ENCODE results near the gene OSBP2.
"Not testable (repeated sequence)": the region's sequence is repeated elsewhere in the genome, so short reads cannot be mapped to it uniquely, and the experiment has no call there.

OSBP2 gene

GRCh38 chr22:30763815-30764673, 69.4 kb downstream of the OSBP2 start:
- H3K4me3 ChIP-seq (ENCODE audit: extremely low read depth, insufficient read depth, low read length, poor library complexity, severe bottlenecking) = no peak overlapping the region
- no peaks in the 10 kb centered on the region for H3K9me3 ChIP-seq (ENCODE audit: control insufficient read depth, low read length)
- WGBS, 2 experiments (ENCODE audit: insufficient coverage in 2 of 2) = 34 to 55% methylated on average over 5 to 10 of the region's 12 CpGs
- no peaks in the 10 kb centered on the region for H3K36me3 ChIP-seq (ENCODE audit: control insufficient read depth, insufficient read depth, low read length)
- no peak overlapping the region for H3K27ac ChIP-seq (ENCODE audit: low read depth, low read length, severe bottlenecking)
- no peaks in the 10 kb centered on the region for H3K4me1 ChIP-seq (ENCODE audit: control insufficient read depth, insufficient read depth, low read length, poor library complexity, severe bottlenecking)

- Histone ChIP-seq H3K4me1 (ENCODE audit: control insufficient read depth, insufficient read depth, low read length, poor library complexity, severe bottlenecking) (no peaks in the 10 kb centered on the region), H3K9me3 (ENCODE audit: control insufficient read depth, low read length) (no peaks in the 10 kb centered on the region), H3K36me3 (ENCODE audit: control insufficient read depth, insufficient read depth, low read length) (no peaks in the 10 kb centered on the region), H3K4me3 (ENCODE audit: extremely low read depth, insufficient read depth, low read length, poor library complexity, severe bottlenecking) (no peak overlapping the region), H3K27ac (ENCODE audit: low read depth, low read length, severe bottlenecking) (no peak overlapping the region)
- 83 to 94% methylated on average over 6 of the region's 6 CpGs for WGBS, 2 experiments (ENCODE audit: insufficient coverage in 2 of 2)
Measured at GRCh38 chr22:30767661-30768060, 73.0 kb downstream of the OSBP2 start.

- Histone ChIP-seq H3K36me3 (ENCODE audit: control insufficient read depth, insufficient read depth, low read length) (no peaks in the 10 kb centered on the region), H3K9me3 (ENCODE audit: control insufficient read depth, low read length) (no peaks in the 10 kb centered on the region), H3K4me1 (ENCODE audit: control insufficient read depth, insufficient read depth, low read length, poor library complexity, severe bottlenecking) (no peaks in the 10 kb centered on the region), H3K27ac (ENCODE audit: low read depth, low read length, severe bottlenecking) (no peak overlapping the region), H3K4me3 (ENCODE audit: extremely low read depth, insufficient read depth, low read length, poor library complexity, severe bottlenecking) (no peak overlapping the region)
- 92 to 95% methylated on average over 9 of the region's 9 CpGs for WGBS, 2 experiments (ENCODE audit: insufficient coverage in 2 of 2)
Measured at GRCh38 chr22:30770716-30771115, 76.0 kb downstream of the OSBP2 start.

GRCh38 chr22:30773919-30774318, 79.2 kb downstream of the OSBP2 start:
- no peak overlapping the region for H3K4me3 ChIP-seq (ENCODE audit: extremely low read depth, insufficient read depth, low read length, poor library complexity, severe bottlenecking)
- no peaks in the 10 kb centered on the region for H3K36me3 ChIP-seq (ENCODE audit: control insufficient read depth, insufficient read depth, low read length)
- H3K4me1 ChIP-seq (ENCODE audit: control insufficient read depth, insufficient read depth, low read length, poor library complexity, severe bottlenecking) = no peaks in the 10 kb centered on the region
- WGBS, 2 experiments (ENCODE audit: insufficient coverage in 2 of 2) = 89 to 91% methylated on average over 5 of the region's 5 CpGs
- H3K9me3 ChIP-seq (ENCODE audit: control insufficient read depth, low read length) = no peaks in the 10 kb centered on the region
- no peak overlapping the region for H3K27ac ChIP-seq (ENCODE audit: low read depth, low read length, severe bottlenecking)

- Histone ChIP-seq H3K4me1 (ENCODE audit: control insufficient read depth, insufficient read depth, low read length, poor library complexity, severe bottlenecking) (no peaks in the 10 kb centered on the region), H3K36me3 (ENCODE audit: control insufficient read depth, insufficient read depth, low read length) (no peaks in the 10 kb centered on the region), H3K4me3 (ENCODE audit: extremely low read depth, insufficient read depth, low read length, poor library complexity, severe bottlenecking) (no peak overlapping the region), H3K27ac (ENCODE audit: low read depth, low read length, severe bottlenecking) (no peak overlapping the region), H3K9me3 (ENCODE audit: control insufficient read depth, low read length) (no peaks in the 10 kb centered on the region)
- WGBS, 2 experiments (ENCODE audit: insufficient coverage in 2 of 2) = 80% methylated on average over 1 of the region's 4 CpGs; no CpG with 5 or more reads in 1 of the 2 experiments
Measured at GRCh38 chr22:30774566-30774965, 79.9 kb downstream of the OSBP2 start.

DNA sequence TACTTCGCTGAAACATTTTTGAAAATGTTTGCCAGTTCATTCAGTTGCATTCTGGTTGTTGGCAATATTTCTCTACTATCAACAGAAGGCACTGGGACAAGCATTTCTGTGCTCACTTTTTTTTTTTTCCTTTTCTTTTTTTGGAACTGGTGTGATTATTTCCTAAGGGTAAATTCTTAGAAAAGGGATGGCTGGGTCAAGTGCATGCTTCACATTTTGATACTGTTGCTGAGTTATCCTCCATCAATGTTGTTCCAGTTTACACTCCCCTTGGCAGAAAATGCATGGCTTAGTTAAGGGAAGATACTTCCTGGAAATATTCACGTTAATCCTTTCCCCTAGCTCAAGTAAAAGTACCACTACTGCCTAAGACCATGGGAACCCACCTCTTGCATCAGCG, 81.8 kb downstream of the OSBP2 start:
- no peaks in the 10 kb centered on the region for H3K9me3 ChIP-seq (ENCODE audit: control insufficient read depth, low read length)
- H3K27ac ChIP-seq (ENCODE audit: low read depth, low read length, severe bottlenecking) = no peak overlapping the region
- WGBS, 2 experiments (ENCODE audit: insufficient coverage in 2 of 2) = 94% methylated on average over 2 of the region's 3 CpGs; no CpG with 5 or more reads in 1 of the 2 experiments
- H3K36me3 ChIP-seq (ENCODE audit: control insufficient read depth, insufficient read depth, low read length) = no peaks in the 10 kb centered on the region
- no peak overlapping the region for H3K4me3 ChIP-seq (ENCODE audit: extremely low read depth, insufficient read depth, low read length, poor library complexity, severe bottlenecking)
- peaks cover 4% of the 10 kb centered on the region for H3K4me1 ChIP-seq (ENCODE audit: control insufficient read depth, insufficient read depth, low read length, poor library complexity, severe bottlenecking)

DNA sequence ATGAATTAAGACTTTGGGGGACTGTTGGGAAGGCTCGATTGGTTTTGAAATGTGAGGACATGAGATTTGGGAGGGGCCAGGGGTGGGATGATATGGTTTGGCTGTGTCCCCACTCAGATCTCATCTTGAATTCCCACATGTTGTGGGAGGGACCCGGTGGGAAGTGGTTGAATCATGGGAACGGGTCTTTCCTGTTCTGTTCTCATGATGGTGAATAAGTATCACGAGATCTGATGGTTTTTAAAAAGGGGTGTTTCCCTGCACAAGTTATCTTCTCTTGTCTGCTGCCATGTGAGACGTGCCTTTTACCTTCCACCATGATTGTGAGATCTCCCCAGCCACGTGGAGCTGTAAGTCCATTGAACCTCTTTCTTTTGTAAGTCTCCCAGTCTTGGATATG, 82.5 kb downstream of the OSBP2 start:
- not testable (repeated sequence) for H3K36me3 ChIP-seq (ENCODE audit: control insufficient read depth, insufficient read depth, low read length); H3K9me3 ChIP-seq (ENCODE audit: control insufficient read depth, low read length); H3K4me3 ChIP-seq (ENCODE audit: extremely low read depth, insufficient read depth, low read length, poor library complexity, severe bottlenecking); H3K27ac ChIP-seq (ENCODE audit: low read depth, low read length, severe bottlenecking); H3K4me1 ChIP-seq (ENCODE audit: control insufficient read depth, insufficient read depth, low read length, poor library complexity, severe bottlenecking)
- 81 to 88% methylated on average over 3 of the region's 6 CpGs for WGBS, 2 experiments (ENCODE audit: insufficient coverage in 2 of 2)

DNA sequence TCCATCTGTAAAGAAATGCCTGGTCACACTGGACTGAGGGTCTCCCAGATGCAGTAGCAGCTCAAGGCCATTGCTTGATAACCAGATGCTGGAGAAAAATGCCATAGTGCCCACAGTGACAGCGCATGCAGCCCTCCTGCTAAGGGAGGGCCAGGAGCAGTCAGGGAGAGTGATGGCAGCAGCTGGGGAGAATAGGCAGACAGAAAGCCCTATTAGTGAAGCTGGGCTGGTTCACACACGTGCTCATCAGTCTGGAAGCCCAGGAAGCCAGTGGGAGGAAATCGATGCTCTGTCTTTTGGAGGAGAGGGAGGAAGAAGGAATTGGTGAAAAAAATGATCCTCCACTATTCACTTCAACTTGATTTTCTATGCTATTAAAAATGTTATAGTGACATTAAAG, 82.9 kb downstream of the OSBP2 start:
- Histone ChIP-seq H3K4me1 (ENCODE audit: control insufficient read depth, insufficient read depth, low read length, poor library complexity, severe bottlenecking) (peaks cover 5% of the 10 kb centered on the region), H3K36me3 (ENCODE audit: control insufficient read depth, insufficient read depth, low read length) (no peaks in the 10 kb centered on the region), H3K27ac (ENCODE audit: low read depth, low read length, severe bottlenecking) (no peak overlapping the region), H3K9me3 (ENCODE audit: control insufficient read depth, low read length) (no peaks in the 10 kb centered on the region), H3K4me3 (ENCODE audit: extremely low read depth, insufficient read depth, low read length, poor library complexity, severe bottlenecking) (no peak overlapping the region)
- WGBS, 2 experiments (ENCODE audit: insufficient coverage in 2 of 2) = 92 to 100% methylated on average over 1 of the region's 3 CpGs

DNA sequence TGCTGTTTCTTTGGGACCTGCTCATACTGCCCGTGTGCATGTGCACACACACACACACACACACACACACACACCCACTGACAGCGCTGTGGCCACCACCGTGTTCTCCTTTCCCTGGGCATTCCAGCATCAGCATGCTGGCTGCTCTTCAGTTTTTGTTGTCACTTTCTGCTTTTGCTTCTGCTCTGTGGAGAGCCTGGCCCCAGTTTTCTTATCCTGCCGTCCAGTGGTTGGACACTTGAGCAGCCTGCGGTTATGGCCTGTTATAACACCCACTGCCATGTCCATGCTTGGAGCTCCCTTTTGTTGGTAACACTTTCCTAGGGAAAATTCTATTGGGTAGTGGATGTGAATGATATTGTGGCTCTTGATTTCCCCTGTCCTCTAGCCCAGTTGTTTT, 83.6 kb downstream of the OSBP2 start:
- Histone ChIP-seq H3K4me3 (ENCODE audit: extremely low read depth, insufficient read depth, low read length, poor library complexity, severe bottlenecking) (no peak overlapping the region), H3K27ac (ENCODE audit: low read depth, low read length, severe bottlenecking) (no peak overlapping the region), H3K36me3 (ENCODE audit: control insufficient read depth, insufficient read depth, low read length) (no peaks in the 10 kb centered on the region), H3K9me3 (ENCODE audit: control insufficient read depth, low read length) (no peaks in the 10 kb centered on the region), H3K4me1 (ENCODE audit: control insufficient read depth, insufficient read depth, low read length, poor library complexity, severe bottlenecking) (peaks cover 5% of the 10 kb centered on the region)
- WGBS, 2 experiments (ENCODE audit: insufficient coverage in 2 of 2) = 89 to 98% methylated on average over 4 of the region's 5 CpGs

DNA sequence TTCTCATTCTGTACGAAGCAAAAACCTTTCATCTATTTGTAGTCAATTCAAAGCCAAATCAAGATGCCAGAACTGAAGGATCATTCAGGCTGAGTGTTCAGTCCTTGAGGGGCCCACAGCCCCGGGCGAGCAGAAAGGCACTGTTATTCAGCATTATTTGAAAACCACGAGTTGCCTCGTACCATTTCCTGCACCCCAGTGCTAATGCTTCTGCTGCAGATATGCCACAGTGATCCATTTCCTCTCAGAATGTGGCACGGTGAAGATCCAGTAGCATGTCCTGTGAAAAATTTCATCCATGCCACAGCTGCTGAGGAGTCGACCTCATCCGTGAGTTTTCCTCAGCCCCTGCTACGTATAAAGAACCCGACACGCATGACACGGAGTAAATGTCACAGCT, 85.4 kb downstream of the OSBP2 start:
- WGBS, 2 experiments (ENCODE audit: insufficient coverage in 2 of 2) = 87 to 93% methylated on average over 11 of the region's 12 CpGs

DNA sequence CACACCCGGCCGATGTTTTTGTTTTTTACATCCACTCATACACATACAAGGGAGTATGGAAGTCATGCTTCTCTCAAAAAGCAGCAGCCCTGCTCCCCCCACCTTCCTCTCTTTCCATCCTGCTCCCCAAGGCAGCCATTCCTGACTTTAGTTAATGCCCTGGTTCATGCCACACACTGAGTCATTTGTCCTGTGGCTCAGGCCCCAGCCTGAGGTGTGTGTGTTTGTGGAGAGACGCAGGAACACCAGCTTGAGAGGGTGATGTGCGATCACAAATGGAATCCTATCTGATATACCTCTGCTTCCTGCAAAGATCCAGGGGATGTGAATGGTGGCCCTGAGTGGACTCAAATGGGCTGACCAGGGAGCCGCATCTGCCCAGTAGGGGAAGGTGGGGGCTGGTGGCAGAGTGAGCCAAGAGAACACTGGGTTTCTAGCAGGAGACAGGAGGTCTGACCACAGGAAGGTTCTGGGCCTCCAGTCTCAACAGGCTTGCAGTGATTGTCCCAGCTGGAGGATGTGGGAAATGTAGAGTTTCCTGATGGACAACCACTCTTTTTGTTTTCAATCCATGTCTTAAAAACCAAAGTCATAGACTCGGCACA, 86.7 kb downstream of the OSBP2 start:
- Histone ChIP-seq H3K36me3 (ENCODE audit: control insufficient read depth, insufficient read depth, low read length) (no peaks in the 10 kb centered on the region), H3K4me3 (ENCODE audit: extremely low read depth, insufficient read depth, low read length, poor library complexity, severe bottlenecking) (no peak overlapping the region), H3K4me1 (ENCODE audit: control insufficient read depth, insufficient read depth, low read length, poor library complexity, severe bottlenecking) (peaks cover 5% of the 10 kb centered on the region), H3K9me3 (ENCODE audit: control insufficient read depth, low read length) (no peaks in the 10 kb centered on the region), H3K27ac (ENCODE audit: low read depth, low read length, severe bottlenecking) (no peak overlapping the region)
- 86 to 100% methylated on average over 1 to 2 of the region's 6 CpGs for WGBS, 2 experiments (ENCODE audit: insufficient coverage in 2 of 2)

More for the DNA sequence above, 85.4 kb downstream of the OSBP2 start:
- Histone ChIP-seq H3K4me3 (ENCODE audit: extremely low read depth, insufficient read depth, low read length, poor library complexity, severe bottlenecking) (no peak overlapping the region), H3K4me1 (ENCODE audit: control insufficient read depth, insufficient read depth, low read length, poor library complexity, severe bottlenecking) (peaks cover 5% of the 10 kb centered on the region), H3K9me3 (ENCODE audit: control insufficient read depth, low read length) (no peaks in the 10 kb centered on the region), H3K36me3 (ENCODE audit: control insufficient read depth, insufficient read depth, low read length) (no peaks in the 10 kb centered on the region), H3K27ac (ENCODE audit: low read depth, low read length, severe bottlenecking) (no peak overlapping the region)

All from mesodermal cell (in vitro differentiated cells).